GM23248 (cell line): ENCODE data around the gene IFT57. TPM values are rescaled to one million over a fixed set of nuclear protein-coding genes. Genes with fewer than 3 reads are reported as not detected.

Experiments used
- DNase-seq: peaks from one replicate; pipeline ENCODE4 v3.0.0-alpha.2; 2015
- H2AFZ ChIP-seq: fragments of 200-600 bp; sonication (generic); 2 replicates; pipeline ENCODE4 v1.6.1; 2016; ENCODE audit warnings: antibody characterized with exemption
- H3F3A ChIP-seq: fragments of 200-600 bp; sonication (generic); 2 replicates; pipeline ENCODE4 v1.6.1; 2016; ENCODE audit warnings: mild to moderate bottlenecking, antibody characterized with exemption, mixed run types; ENCODE audit not compliant: insufficient read depth
- H3K27ac ChIP-seq: fragments of 200-600 bp; sonication (generic); 2 replicates; pipeline ENCODE4 v1.5.1; 2016; ENCODE audit warnings: mild to moderate bottlenecking
- H3K27me3 ChIP-seq: fragments of 200-600 bp; sonication (generic); replicated peaks from 2 replicates; pipeline ENCODE4 v1.6.1; 2016; ENCODE audit warnings: mild to moderate bottlenecking; ENCODE audit not compliant: insufficient read depth
- H3K36me3 ChIP-seq: fragments of 200-600 bp; sonication (generic); 2 replicates; pipeline ENCODE4 v1.6.1; 2016; ENCODE audit warnings: low read depth, mild to moderate bottlenecking
- H3K4me1 ChIP-seq: fragments of 200-600 bp; sonication (generic); 2 replicates; pipeline ENCODE4 v1.6.1; 2016; ENCODE audit warnings: mild to moderate bottlenecking; ENCODE audit not compliant: insufficient read depth
- H3K4me2 ChIP-seq: fragments of 200-600 bp; sonication (generic); one replicate; pipeline ENCODE4 v1.6.1; 2016; ENCODE audit warnings: mild to moderate bottlenecking; ENCODE audit not compliant: unreplicated experiment
- H3K4me3 ChIP-seq: fragments of 200-600 bp; sonication (generic); 2 replicates; pipeline ENCODE4 v1.5.1; 2016; ENCODE audit warnings: mild to moderate bottlenecking
- H3K79me2 ChIP-seq: fragments of 200-600 bp; sonication (generic); 2 replicates; pipeline ENCODE4 v1.6.1; 2016; ENCODE audit warnings: mild to moderate bottlenecking; ENCODE audit not compliant: insufficient read depth
- H3K9ac ChIP-seq: fragments of 200-600 bp; sonication (generic); 2 replicates; pipeline ENCODE4 v1.6.1; 2016; ENCODE audit warnings: mild to moderate bottlenecking
- H3K9me2 ChIP-seq: fragments of 200-600 bp; sonication (generic); 2 replicates; pipeline ENCODE4 v1.6.1; 2016; ENCODE audit warnings: mixed run types, mild to moderate bottlenecking, moderate library complexity; ENCODE audit not compliant: insufficient read depth
- H3K9me3 ChIP-seq: fragments of 200-600 bp; sonication (generic); one replicate; pipeline ENCODE4 v1.6.1; 2017; ENCODE audit warnings: low read depth
- H4K20me1 ChIP-seq: fragments of 200-600 bp; sonication (generic); 2 replicates; pipeline ENCODE4 v1.6.0; 2016; ENCODE audit not compliant: insufficient read depth
- EZH2 ChIP-seq: fragments of 200-600 bp; sonication (generic); IDR thresholded peaks from 2 replicates; pipeline ENCODE4 v1.6.1; 2018; ENCODE audit warnings: antibody characterized with exemption, mild to moderate bottlenecking; ENCODE audit not compliant: insufficient read depth, poor library complexity, severe bottlenecking
- EZH2phosphoT487 ChIP-seq: fragments of 200-600 bp; sonication (generic); IDR thresholded peaks from 2 replicates; pipeline ENCODE4 v1.6.1; 2018; ENCODE audit warnings: antibody characterized with exemption, moderate library complexity, mild to moderate bottlenecking, low read depth; ENCODE audit not compliant: insufficient read depth
- WGBS, 2 experiments: methylation state at CpG; one replicate each; pipeline ENCODE4 v1.1.6; 2015 to 2017; ENCODE audit warnings: low lambda C conversion rate in 2 of 2, low coverage in 1 of 2; ENCODE audit errors: missing lambda C conversion rate in 2 of 2; 5-methylcytosine and 5-hydroxymethylcytosine counted together
- in situ Hi-C: fragments of 300-500 bp; cut with MboI; formaldehyde crosslinking; loops from 2 replicates; pipeline ENCODE4 v1.15.0; 2020
- polyA plus RNA-seq: library from polyadenylated mRNA; unstranded; fragments of >200 nt; fragmentation: Nextera tagmentation; extraction: Ambion mirVana; gene quantifications from 2 replicates; pipeline ENCODE4 v1.2.1, GENCODE V29; 2016
- total RNA-seq: library from RNA; depleted of rRNA; stranded (reverse); fragments of >200 nt; shearing (Covaris generic); gene quantifications from 2 replicates; pipeline ENCODE4 v1.2.3, GENCODE V29; 2014

Gene IFT57
- total and polyA plus RNA-seq, 2 experiments from 2014 or later = 68.5 to 84.9 TPM

DNA sequence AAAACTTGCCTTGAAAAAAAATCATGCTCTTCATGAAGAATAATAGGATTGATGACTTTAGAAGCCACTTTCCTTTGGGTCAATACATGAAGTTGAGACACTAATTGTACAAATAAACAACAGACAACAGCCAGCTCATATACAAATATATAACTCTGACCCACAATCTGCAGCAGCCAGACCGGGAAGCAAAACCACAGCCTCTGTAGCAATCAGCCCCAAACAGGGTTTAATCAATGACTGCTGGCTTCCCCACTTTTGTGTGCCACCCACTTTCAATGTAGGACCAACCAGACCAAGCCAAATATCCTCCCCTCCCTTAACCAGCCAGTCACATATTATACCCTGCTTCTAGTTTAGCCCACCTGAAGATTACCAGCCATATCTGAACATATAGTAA lies 39.0 kb downstream of the IFT57 start:
- H3K27me3 ChIP-seq = no peaks in the 10 kb centered on the region
- in situ Hi-C loops = no loop called here
- H3K9me3 ChIP-seq = no peaks in the 10 kb centered on the region
- H3K36me3 ChIP-seq = peaks cover 4% of the 10 kb centered on the region; the same call in 1 of the 2 replicates
- H3K4me3 ChIP-seq = no peak overlapping the region
- H4K20me1 ChIP-seq = no peaks in the 10 kb centered on the region
- no peaks in the 10 kb centered on the region for H3K79me2 ChIP-seq
- no peak overlapping the region for H3K4me2 ChIP-seq
- no peak for TF ChIP-seq EZH2
- no peak for TF ChIP-seq EZH2phosphoT487
- H3K4me1 ChIP-seq = peaks cover 44% of the 10 kb centered on the region
- WGBS, 2 experiments = 54 to 71% methylated on average over 1 of the region's 1 CpG
- no peaks in the 10 kb centered on the region for H3K9me2 ChIP-seq
- no peak overlapping the region for H3K27ac ChIP-seq
- H3F3A ChIP-seq = peaks cover 48% of the 10 kb centered on the region
- H2AFZ ChIP-seq = no peak overlapping the region
- DNase-seq = no peak
- H3K9ac ChIP-seq = no peak overlapping the region

DNA sequence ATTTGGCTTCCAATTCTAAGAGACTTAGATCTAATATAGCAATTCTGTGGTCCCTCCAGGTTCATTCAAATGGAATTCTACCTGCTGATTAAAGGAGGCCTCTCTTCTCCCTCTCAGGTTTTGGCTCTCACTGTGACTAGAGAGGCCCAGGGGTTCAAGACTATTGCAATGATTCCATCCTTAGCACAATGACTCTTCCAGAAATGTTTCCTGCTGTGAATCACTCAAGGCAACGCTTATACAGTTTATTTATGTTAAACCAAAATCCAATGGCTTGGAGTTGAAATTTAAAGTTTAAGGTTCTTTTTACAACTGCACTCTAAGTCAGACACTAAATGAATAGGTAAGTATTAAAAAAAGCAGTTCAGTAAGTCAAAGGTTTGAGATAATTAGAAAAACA lies 39.9 kb downstream of the IFT57 start:
- TF ChIP-seq EZH2 (no peak), EZH2phosphoT487 (no peak)
- Histone ChIP-seq H3K36me3 (peaks cover 4% of the 10 kb centered on the region; the same call in 1 of the 2 replicates), H3K4me1 (peaks cover 46% of the 10 kb centered on the region), H3K9me3 (no peaks in the 10 kb centered on the region), H3F3A (peaks cover 50% of the 10 kb centered on the region), H2AFZ (no peak overlapping the region), H3K27me3 (no peaks in the 10 kb centered on the region), H3K4me3 (no peak overlapping the region), H3K9me2 (no peaks in the 10 kb centered on the region), H3K79me2 (no peaks in the 10 kb centered on the region), H3K9ac (no peak overlapping the region), H3K27ac (no peak overlapping the region; the same call in 1 of the 2 replicates), H3K4me2 (peak overlapping the region; percentile 2), H4K20me1 (no peaks in the 10 kb centered on the region)
- in situ Hi-C loops = no loop called here
- WGBS, 2 experiments = 43 to 47% methylated on average over 1 of the region's 1 CpG
- peak; percentile 38 for DNase-seq

DNA sequence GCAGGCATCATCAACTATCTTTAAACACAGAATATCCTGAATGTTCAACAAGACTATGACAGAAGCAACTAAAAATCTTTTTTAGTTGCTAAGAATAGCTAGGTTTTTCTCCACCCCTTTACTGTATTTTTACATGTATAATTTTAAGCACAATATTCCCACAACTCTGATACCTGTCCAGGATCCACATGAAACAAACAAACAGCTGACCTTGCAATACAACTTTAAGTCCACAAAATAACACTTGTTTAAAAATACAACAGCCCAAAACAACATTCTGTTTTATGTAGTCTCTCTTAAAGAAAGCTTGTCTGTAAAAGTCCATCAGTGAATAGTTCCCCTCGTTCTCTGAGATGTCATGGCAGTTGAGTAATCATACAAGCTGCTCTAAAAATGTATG lies 41.1 kb downstream of the IFT57 start:
- no peak for TF ChIP-seq EZH2
- no peak for TF ChIP-seq EZH2phosphoT487
- DNase-seq = no peak
- H3K79me2 ChIP-seq = no peaks in the 10 kb centered on the region
- in situ Hi-C loops = no loop called here
- no peak overlapping the region for H3K4me2 ChIP-seq
- no peaks in the 10 kb centered on the region for H4K20me1 ChIP-seq
- peaks cover 50% of the 10 kb centered on the region for H3K4me1 ChIP-seq
- H3K9me2 ChIP-seq = no peaks in the 10 kb centered on the region
- no peaks in the 10 kb centered on the region for H3K27me3 ChIP-seq
- H3F3A ChIP-seq = peaks cover 50% of the 10 kb centered on the region
- WGBS, 2 experiments = 90 to 97% methylated on average over 1 of the region's 1 CpG
- H3K36me3 ChIP-seq = peaks cover 4% of the 10 kb centered on the region; the same call in 1 of the 2 replicates
- no peaks in the 10 kb centered on the region for H3K9me3 ChIP-seq
- no peak overlapping the region for H3K9ac ChIP-seq
- H3K4me3 ChIP-seq = no peak overlapping the region
- H3K27ac ChIP-seq = no peak overlapping the region
- no peak overlapping the region for H2AFZ ChIP-seq

DNA sequence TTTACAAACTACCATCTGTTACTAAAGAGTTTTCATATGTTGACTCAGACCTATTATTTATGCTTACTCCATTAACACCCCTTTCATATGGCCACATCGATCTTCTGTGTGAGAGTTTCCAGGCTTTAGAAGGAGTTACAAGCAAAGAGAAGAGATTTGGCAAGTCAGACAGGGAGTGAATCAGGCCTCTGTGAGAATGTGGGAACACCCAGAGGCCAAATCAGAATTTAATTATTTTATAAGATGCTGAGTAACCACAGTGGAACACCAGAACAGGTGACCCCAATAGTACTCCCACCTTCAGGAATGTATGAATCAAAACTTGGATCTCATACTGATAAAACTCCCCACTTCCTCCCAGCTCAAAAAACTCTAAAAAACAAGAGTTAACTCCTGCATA lies 42.0 kb downstream of the IFT57 start:
- Histone ChIP-seq H3F3A (peaks cover 54% of the 10 kb centered on the region), H4K20me1 (no peaks in the 10 kb centered on the region), H3K36me3 (peaks cover 4% of the 10 kb centered on the region; the same call in 1 of the 2 replicates), H3K9me2 (no peaks in the 10 kb centered on the region), H3K27me3 (no peaks in the 10 kb centered on the region), H3K79me2 (no peaks in the 10 kb centered on the region), H3K9me3 (no peaks in the 10 kb centered on the region), H3K9ac (peak overlapping the region; percentile 8), H3K4me1 (peaks cover 54% of the 10 kb centered on the region), H3K4me2 (peak overlapping the region; percentile 45), H3K27ac (peak overlapping the region; percentile 57), H3K4me3 (no peak overlapping the region), H2AFZ (no peak overlapping the region)
- DNase-seq = peak; percentile 84
- in situ Hi-C loops = no loop called here
- no peak for TF ChIP-seq EZH2
- no peak for TF ChIP-seq EZH2phosphoT487
- 0 to 2% methylated on average over 1 of the region's 1 CpG for WGBS, 2 experiments

DNA sequence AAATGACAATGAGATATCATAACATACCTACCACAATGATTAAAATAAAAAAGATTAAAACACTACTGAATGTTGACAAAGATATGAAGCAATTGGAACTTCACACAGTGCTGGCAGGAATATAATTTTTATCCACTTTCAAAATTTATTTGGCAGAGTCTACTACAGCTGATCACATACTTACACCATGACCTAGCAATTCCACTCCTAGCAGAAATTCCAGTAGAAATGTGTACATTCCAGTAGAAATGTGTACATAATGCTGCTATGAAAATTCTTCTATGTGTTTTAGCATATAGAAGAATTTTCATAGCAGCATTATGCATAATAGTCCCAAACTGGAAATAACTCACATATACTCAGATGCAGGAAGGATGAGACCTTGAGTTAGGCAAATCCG lies 43.5 kb downstream of the IFT57 start:
- TF ChIP-seq EZH2 (no peak), EZH2phosphoT487 (no peak)
- H3F3A ChIP-seq = peaks cover 60% of the 10 kb centered on the region
- in situ Hi-C loops = no loop called here
- H3K4me3 ChIP-seq = no peak overlapping the region
- peak overlapping the region; percentile 28 for H3K27ac ChIP-seq
- DNase-seq = peak; percentile 57
- no peaks in the 10 kb centered on the region for H3K27me3 ChIP-seq
- H3K4me2 ChIP-seq = peak overlapping the region; percentile 26
- H3K79me2 ChIP-seq = no peaks in the 10 kb centered on the region
- H2AFZ ChIP-seq = no peak overlapping the region
- H3K9ac ChIP-seq = no peak overlapping the region
- H3K4me1 ChIP-seq = peaks cover 58% of the 10 kb centered on the region
- no peaks in the 10 kb centered on the region for H3K9me2 ChIP-seq
- WGBS, 2 experiments = 96 to 100% methylated on average over 1 of the region's 1 CpG
- H3K9me3 ChIP-seq = no peaks in the 10 kb centered on the region
- H3K36me3 ChIP-seq = no peaks in the 10 kb centered on the region
- no peaks in the 10 kb centered on the region for H4K20me1 ChIP-seq
